NB4 (cell line): ENCODE results near the gene HERPUD1.
A peak's percentile ranks its signal among the peaks of the same experiment; 100 is the strongest.

ENCODE experiments used
- DNase-seq: peaks from one replicate; pipeline ENCODE4 v3.0.0; 2010; ENCODE audit warnings: low read depth
- H3K4me3 ChIP-seq: one replicate; pipeline ENCODE4 v1.5.1; 2011; ENCODE audit warnings: mild to moderate bottlenecking, low read depth, low read length, moderate library complexity
- CTCF ChIP-seq: IDR thresholded peaks from one replicate; pipeline ENCODE4 v1.5.1; 2012; ENCODE audit warnings: low read depth, low read length
- MAX ChIP-seq: IDR thresholded peaks from 2 replicates; pipeline ENCODE4 v1.6.1; 2011; ENCODE audit warnings: low read depth, low read length
- MYC ChIP-seq: IDR thresholded peaks from 2 replicates; pipeline ENCODE4 v1.6.1; 2011; ENCODE audit warnings: low read depth, low read length
- POLR2A ChIP-seq: IDR thresholded peaks from 2 replicates; pipeline ENCODE4 v1.6.1; 2011; ENCODE audit warnings: mild to moderate bottlenecking; ENCODE audit not compliant: insufficient read length; ENCODE audit errors: extremely low read depth

HERPUD1 gene

GRCh38 chr16:56993204-56993603 lies 61.3 kb downstream of the HERPUD1 start:
- no peak for TF ChIP-seq MYC
- no peak for TF ChIP-seq CTCF
- no peak for TF ChIP-seq POLR2A
- no peak for TF ChIP-seq MAX
- H3K4me3 ChIP-seq, result no peak overlapping the region
- peak; percentile 58 for DNase-seq

- TF ChIP-seq CTCF (no peak), MYC (no peak), POLR2A (no peak), MAX (no peak)
- DNase-seq, result no peak
- H3K4me3 ChIP-seq, result no peak overlapping the region
These were observed 62.4 kb downstream of the HERPUD1 start for GRCh38 chr16:56994311-56994710.
